Effector CD4-positive, alpha-beta T cell (primary cell): ENCODE data around the gene CRHBP.
"Not testable (repeated sequence)": the region's sequence is repeated elsewhere in the genome, so short reads cannot be mapped to it uniquely, and the experiment has no call there.

Experiments
- DNase-seq: peaks from one replicate; pipeline ENCODE4 v3.0.0-alpha.2; 2020

CRHBP gene

DNA sequence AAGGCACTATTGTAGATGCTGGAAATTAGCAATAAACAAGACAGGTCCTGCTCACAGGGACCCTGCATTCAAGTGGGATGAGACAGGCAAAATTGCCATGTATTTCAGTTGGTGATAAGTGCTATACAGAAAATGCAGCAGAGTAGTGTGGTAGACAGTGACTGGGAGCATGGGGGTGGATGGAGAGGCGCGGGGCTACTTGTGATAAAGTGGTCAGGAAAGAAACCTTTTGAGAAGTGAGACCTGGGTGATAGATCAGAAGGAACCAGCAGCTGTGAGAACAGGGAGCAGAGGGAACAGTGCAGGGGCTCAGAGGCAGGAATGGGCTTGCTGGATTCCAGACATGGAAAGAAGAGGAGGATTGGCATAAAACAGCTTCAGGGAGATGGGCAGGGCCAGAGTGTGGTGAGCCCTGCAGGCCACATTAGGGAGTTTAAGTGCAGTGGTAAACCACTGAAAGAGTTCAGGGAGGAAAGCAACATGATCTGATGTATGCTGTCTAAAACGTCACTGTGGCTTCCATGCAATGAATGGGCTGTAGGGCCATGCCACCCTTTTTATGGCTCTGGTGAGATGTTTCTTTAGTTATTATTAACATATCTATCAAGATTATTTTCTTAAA, 7.3 kb downstream of the CRHBP start:
- DNase-seq: no peak

DNA sequence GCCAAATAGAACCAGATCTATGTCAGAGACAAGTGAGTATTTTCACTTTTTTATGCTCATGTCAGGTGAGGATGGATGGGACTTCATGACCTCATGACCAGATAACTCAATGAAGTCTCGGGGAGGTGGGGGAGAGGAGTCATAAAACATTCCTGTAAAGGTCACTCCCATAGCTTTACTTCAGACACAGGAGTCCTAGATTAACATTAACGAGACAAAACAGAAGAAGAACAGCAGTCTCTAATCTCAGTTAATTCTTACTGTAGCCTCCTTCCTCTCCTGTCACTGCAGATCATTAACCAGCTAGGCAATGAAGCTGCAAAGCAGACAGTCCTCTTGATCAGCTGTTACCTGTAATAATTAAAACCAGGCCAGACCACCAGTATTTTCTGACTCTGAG, 11.2 kb downstream of the CRHBP start:
- no peak for DNase-seq

DNA sequence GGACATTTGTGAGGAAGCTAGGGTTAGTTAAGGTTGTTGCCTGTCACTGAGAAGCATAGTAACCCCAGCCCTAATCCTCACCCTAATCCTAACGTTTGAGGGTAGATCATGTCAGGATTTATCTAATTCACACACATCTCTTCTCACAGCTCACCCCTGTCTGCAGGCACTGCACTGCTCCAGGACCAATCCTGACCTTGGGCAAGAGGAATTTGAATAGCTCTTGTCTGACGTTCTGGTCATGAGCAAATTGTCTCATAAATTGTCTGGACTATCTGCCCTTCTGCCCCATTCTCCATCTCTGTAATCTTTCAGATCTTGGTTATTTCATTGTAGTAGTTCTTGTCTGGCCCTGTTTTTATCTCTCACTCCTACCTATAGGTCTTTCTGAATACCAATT, 18.7 kb downstream of the CRHBP start:
- no peak for DNase-seq

DNA sequence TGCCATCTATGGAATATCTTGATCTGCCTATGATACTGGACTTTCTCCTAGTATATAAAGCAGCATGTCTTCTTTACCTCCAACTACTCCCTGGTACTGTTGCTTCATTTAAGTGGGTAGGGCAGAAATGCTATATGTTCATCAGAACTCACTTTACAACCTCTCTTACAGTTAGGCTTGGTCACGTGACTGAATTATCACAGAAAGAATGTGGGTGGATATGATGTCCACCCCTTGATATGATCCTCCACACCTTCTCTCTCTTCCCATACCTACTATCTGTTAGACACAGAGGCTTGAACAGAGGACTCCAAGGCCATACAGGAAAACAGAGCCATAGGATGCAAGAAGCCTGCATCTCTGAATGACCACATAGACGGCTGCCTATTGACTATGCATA, 19.8 kb downstream of the CRHBP start:
- DNase-seq: no peak

DNA sequence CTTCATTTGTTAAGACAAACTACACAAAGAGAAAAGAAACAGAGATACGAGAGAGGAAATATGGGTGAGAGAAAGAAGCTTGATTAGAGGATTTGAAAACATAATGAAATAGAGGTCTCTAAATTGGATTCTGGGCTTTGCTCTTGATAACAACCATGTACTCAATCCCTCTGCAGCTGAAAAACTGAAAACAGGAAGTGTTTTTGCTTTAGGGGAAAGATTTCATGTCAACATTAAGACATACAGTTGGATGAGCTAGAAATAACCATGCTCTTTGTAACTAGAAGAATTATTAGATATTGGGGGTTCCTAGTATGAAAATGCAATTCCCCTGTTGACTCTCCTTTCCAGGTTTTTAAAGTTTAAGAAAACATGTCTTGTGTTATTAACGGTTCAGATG, 21.9 kb downstream of the CRHBP start:
- no peak for DNase-seq

DNA sequence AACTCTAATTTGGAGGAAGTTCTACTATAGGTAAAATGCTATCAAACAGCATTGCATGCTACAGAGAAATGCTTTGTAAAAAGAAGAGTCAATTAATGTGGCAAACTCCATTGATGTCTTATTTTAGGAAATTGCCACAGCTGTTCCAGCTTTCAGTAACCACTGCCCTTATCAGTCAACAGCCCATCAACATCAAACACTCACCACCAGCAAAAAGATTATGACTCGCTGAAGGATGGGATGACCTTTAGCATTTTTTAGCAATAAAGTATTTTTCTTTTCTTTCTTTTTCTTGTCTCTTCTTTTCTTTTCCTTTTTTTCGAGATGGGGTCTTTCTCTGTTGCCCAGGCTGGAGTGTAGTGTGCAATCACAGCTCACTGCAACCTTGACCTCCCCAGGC, 26.0 kb downstream of the CRHBP start:
- no peak for DNase-seq

DNA sequence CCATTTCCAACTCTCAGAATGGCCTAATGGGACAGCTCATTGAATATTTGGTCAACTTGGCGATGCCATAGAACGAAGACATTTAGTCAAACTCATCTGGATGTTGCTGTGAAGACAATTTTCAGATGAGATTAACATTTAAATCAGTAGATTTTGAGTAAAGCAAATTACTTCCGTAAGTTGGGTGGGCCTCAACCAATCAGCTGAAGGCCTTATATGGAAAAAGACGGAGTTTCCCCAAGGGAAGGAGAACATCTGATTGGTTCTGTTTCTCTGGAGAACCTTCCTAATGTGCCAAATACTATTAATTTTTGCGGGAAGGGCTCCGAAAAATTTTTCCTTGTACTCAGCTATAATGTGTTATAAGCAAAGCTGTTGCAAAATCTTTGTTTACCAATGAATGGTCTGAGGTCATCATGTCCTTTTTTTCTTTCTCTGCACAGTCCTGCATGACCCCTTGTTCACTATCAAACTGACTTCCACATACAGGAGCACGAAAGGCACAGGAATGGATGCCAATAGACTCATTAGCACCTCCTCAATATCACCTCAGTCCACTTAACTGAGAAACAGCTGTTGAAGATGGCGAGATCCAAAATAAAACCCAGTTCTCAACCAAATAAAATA, 27.8 kb downstream of the CRHBP start:
- no peak for DNase-seq

DNA sequence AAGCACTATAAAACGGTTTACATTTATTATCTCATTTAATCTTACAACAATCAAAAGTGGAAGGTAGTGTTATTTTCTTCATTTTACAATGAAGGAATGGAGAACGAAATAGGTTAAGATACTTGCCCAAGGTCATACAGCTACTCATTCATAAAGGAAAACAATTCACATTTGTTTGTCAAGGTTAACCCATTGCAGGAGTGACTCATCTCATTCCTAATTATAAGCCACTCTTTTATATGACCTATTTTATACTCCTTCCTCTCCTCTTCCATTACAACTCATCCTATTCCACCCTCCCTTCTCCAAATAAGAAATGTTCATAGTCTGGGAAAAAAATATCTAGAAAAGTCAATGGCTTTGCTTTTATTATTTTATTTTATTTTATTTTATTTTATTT, 29.6 kb downstream of the CRHBP start:
- DNase-seq: no peak

DNA sequence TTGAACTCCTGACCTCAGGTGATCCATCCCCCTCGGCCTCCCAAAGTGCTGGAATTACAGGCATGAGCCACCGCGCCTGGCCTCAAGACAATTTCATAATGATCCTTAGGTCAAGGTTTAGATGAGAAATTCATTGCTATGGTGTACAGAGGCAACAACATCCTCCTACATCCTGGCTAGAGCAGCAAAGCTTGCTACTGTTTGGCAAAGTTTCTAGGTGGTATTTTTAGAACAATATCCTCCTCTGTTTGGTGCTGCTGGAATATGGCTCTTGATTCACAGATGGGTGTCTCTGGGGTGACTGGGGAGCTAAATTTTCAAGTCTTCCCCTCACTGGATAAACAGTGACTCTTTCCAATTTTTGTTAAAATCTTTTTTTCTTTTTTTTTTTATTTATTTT, 30.6 kb downstream of the CRHBP start:
- DNase-seq: no peak

DNA sequence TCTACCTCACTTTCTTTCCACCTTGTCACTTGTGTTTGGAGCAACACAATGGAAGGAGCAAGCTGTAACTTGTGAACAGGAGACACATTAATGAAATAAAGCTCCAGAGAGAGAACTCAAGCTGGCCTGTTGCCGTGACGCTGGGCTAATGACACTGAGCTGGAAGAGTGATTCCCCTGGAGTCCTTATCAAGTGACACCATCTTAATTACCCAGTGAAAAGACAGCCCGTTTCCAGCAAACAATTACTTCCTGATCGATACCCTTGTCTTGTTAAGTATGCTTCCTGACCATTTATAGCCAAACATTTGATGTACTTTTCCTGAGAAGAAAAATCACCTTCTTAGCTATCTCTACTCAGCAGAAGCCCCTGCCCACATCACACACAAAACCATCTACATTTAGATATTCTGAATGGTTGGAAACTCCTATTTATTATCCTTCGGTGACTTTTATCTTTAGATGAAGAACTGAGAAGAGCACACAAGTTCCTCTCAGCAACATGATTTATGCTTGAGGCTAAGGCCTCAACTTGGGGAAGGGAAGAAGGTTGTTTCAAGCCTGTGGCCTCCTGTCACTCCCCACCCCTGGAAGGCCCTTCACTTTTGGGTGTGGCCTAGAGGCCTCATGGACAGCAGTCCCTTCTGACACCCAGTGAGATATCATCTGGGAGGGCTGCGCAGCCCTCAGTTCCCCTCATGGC, 34.1 kb downstream of the CRHBP start:
- DNase-seq: no peak

DNA sequence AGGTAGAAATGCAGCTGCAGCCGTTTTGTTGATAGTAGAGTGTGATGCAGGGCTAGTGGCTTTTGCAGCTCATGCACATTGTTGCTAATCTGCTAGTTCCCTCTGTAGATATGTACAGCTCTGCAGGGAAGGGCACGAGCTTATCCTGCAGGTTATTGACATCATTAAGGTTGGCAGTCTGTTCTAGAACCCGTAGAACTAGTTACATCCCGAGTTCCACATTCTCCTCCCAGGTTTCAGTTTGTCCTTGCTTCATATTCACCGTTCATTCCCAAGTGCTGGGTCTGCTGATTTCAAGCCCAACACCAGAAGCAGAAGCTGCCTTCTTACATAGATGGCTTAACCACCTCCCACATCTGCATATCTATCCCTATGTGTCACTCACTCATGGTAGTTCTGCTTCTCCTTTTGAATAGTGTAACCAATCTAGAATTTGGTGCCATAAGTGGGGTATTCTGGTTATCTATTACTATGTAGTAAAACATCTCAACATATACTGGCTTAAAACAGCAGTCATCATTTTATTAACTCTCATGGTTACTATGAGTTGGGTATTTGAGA, 38.1 kb downstream of the CRHBP start:
- no peak for DNase-seq

DNA sequence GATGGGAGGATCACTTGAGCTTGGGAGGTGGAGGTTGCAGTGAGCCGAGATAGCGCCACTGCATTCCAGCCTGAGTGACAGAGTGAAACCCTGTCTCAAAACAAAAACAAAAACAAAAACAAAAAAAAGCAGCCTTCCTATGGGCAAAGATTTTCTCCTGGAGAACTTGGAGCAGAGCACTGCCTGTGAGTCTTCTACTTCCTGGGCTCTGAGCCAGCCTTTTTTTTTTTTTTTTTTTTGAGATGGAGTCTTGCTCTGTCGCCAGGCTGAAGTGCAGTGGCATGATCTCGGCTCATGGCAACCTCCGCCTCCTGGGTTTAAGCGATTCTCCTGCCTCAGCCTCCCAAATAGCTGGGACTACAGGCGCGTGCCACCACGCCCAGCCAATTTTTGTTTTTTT, 40.6 kb downstream of the CRHBP start:
- not testable (repeated sequence) for DNase-seq

DNA sequence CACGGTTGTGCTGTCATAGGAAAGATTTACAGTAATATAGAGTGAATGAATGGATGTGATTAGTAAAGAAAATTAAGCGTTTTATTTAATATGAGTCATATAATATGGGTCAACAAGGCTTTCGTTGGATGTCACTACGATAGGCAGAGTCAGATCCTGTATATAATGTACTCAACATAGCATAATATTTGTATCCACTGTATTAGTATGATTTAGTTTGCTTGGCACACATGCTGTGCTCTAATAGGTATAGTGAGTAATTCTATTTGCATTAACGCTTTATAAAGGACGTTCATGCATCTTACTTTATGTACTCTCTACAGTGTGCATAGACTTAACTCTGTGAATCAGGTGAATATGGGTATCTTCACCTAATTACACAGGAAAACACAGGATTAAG, 41.5 kb downstream of the CRHBP start:
- DNase-seq: no peak

DNA sequence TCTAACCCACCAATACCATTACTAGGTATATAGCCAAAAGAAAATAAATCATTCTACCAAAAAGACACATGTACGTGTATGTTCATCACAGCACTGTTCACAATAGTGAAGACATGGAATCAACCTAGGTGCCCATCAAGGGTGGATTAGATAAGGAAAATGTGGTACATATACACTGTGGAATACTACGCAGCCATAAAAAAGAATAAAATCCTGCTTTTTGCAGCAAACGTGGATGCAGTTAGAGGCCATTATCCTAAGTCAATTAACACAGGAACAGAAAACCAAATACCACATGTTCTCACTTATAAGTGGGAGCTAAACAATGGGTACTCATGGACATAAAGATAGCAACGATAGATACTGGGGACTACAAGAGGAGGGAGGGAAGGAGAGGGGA, 45.4 kb downstream of the CRHBP start:
- DNase-seq: not testable (repeated sequence)

DNA sequence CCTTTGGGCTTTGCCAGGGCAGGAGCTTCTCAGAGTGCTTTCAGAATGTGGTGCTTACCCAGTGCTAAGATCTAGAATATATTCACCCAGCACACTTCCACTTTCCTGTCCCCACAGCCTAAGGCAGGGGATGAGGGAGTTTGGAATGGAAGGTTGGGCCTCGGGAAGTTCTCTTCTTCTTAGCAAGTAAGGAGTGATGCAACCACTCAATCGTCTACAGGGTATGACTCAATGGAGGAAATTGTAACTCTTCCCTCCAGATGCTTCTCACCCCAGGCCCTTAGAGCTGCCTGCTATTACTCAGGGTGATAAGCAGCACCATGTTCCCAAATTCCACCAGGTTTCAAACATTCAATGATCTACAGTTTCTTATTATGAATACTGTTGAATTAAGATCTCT, 46.6 kb downstream of the CRHBP start:
- DNase-seq: no peak

DNA sequence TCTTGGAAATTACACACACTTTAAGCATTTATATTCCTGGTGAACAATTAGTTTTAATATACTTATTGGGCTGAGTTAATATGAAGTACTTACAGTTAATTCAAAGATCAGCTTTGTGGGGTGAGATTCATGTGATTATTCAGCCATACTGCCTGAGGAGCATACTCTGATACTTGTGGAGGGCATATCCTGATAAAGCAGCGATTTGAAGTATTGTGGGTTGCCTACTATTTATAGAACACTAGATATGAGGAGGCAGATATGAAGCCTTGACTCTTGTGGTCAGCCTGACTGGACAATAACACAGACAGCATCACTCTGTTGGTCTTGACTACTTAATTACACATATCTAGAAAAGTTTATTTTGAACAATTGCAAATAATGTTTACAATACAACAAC, 50.4 kb downstream of the CRHBP start:
- DNase-seq: no peak

DNA sequence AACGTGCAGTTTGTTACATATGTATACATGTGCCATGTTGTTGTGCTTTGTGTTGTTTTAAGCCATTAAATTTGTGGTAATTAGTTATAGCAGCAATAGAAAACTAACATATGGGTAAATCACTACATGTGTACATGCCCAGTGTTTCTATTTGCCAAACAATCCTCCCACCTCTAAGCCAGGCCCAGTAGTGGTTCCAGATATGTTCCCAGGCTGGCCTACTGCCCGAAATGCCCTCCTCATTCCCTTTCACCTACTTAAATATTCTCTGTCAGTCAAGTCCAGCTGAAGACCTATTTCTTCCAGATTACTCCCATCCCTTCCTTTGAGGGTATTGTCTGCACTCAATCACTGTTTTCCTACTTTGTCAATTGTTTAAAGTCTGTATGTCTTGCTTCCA, 53.3 kb downstream of the CRHBP start:
- DNase-seq: no peak

DNA sequence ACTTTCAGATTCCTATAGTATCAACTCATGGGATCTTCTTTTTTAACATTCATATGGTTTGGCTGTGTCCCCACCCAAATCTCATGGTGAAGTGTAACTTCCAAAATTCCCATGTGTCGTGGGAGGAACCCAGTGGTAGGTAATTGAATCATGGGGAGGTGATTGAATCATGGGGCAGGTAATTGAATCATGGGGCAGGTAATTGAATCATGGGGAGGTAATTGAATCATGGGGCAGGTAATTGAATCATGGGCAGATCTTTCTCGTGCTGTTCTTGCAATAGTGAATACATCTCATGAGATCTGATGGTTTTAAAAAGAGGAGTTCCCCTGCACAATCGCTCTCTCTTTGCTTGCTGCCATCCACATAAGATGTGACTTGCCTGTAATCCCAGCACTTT, 55.6 kb downstream of the CRHBP start:
- DNase-seq: no peak

DNA sequence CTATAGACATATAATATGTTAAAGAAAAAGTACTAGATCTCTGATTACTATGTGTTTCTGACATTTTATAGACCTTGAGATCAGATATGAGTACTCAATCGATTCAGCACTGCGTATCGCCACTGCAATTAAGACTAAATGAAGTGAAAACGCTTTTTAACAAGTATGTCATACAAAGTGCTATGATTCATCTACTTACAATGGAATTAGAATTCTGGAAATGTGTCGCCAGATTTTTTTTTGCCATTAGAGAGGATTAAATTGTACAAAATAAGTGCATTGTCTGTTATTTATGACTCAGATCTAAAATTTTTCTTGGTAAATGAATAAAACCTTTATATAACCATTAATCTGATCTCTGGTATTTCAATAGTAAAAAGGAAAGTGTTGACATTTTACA, 57.4 kb downstream of the CRHBP start:
- no peak for DNase-seq

DNA sequence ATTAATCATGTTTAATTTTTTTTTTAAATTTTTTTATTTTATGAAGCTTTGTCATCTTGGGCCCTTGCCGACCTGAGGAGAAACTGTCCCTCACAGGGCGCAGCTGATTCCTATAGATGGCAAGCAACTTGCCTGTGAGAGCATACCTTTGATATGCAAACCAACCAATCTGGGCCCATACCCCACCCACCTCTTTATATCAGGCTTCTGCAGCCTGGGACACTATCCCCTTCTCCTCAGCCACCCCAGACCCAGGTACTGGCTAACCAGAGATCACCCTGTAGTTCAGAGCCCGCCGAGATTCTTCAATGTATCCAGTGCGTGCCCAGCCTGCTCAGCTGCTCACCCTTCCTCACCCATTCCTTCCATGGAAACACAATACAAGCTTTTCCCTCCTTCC, 58.7 kb downstream of the CRHBP start:
- no peak for DNase-seq

DNA sequence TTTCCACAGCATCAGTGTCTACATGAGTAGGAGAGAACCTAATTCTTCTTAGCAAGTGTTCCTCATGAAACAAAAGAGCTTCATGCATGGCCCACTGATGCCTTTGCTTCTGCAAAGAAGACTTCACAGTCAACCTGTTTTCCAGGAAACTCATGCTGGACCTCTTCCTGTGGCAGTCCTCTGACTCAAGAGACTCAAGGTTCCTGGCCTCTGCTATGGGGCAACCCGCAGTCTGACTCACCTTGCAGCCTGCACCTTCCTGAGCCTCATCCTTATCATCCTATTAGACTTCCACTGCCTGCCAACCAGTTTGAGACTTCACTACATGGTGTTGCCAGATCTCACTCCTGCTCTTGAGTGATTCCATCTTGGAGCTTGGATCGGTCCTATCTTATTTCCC, 59.8 kb downstream of the CRHBP start:
- DNase-seq: no peak

DNA sequence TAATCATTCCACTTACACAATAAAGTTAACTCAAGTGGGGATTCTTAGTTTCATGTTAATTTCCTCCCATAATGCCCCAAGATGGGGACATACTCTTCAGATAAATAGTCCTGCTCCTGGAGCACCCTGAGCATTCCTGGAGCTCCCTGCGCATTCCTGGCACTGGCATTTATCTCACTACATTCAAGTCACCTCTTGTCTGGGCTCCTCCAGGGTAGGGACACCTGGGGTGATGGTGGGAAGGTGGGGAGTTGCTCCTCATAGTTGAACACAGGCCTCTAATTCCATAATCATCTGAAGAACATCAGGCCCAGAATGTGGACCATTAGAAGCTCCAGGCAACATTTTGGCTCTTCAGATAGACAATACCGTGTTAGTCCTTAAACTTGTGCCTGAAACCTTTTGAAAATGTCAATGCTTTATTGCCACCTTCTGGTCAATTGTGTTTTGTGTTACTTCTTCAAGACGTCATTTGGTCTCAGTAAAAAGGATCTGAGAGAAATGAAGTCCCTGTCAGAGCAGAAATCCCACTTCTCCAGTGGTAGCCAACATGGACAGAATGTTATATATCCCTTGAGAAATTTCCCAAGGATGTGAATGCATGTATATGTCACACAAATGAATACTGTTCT, 63.2 kb downstream of the CRHBP start:
- DNase-seq: no peak

DNA sequence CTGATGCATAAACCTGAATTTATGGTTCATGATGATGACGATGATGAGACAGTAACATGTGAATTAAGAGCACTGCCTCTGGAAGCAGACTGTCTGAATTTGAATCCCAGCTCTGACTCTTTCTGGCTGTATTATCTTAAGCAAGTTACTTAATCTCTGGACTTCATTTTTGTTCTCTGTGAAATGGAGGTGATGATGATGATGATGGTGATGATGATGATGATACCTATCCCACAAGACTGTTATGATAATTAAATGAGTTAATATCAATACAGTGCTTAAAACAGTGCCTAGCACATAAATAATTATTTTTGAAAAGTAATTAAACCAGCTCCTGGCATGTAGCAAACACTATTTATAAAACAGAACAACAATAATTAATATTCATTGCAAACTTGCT, 64.1 kb downstream of the CRHBP start:
- DNase-seq: no peak

DNA sequence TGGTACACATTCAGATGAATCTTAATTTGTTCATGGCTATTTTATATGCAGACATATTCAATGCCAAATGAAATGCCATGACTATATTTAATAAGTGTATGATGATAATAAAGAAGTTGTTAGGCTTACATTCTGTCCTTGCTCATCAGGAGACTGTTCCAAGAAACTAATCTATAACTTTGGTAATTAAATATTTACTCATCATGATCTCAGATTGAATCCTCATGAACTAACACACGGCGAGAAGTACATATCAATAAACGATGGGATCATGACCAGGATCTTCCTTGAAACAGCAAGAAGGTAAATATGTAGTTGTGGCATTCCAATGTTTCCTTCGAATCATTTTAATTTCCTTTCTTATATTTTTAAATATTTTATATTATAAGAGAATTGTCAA, 64.8 kb downstream of the CRHBP start:
- no peak for DNase-seq
